AG04450 (cell line): ENCODE results near the gene FUT4. TPM values are rescaled to one million over a fixed set of nuclear protein-coding genes. Genes with fewer than 3 reads are reported as not detected.
"Not testable (repeated sequence)": the region's sequence is repeated elsewhere in the genome, so short reads cannot be mapped to it uniquely, and the experiment has no call there.

Experiments
- CTCF ChIA-PET: fragments of 300-600, 350-600 bp; formaldehyde crosslinking; extraction: SDS; loops from one replicate; lab custom pipeline; 2022; ENCODE audit warnings: antibody characterized with exemption, inconsistent platforms; lab: Charles Lee
- POLR2A ChIA-PET: fragments of 350-600 bp; formaldehyde crosslinking; extraction: SDS; loops from one replicate; lab custom pipeline; 2021; ENCODE audit warnings: antibody characterized with exemption, inconsistent platforms; lab: Yijun Ruan, JAX
- DNase-seq: peaks from one replicate; pipeline ENCODE4 v3.0.0-alpha.2; 2011; ENCODE audit warnings: low read depth, low spot score
- H3K27ac ChIP-seq: one replicate; pipeline ENCODE4 v1.5.1; 2012; ENCODE audit warnings: low read depth, low read length, control low read depth
- H3K27me3 ChIP-seq: one replicate; pipeline ENCODE4 v1.6.0; 2012; ENCODE audit warnings: low read length; ENCODE audit not compliant: control insufficient read depth, insufficient read depth
- H3K4me3 ChIP-seq: 2 replicates; pipeline ENCODE4 v1.5.1; 2011; ENCODE audit warnings: mild to moderate bottlenecking, low read depth, low read length, control low read depth
- H3K9me3 ChIP-seq: 2 replicates; pipeline ENCODE4 v1.5.1; 2012; ENCODE audit warnings: low read length; ENCODE audit not compliant: control insufficient read depth, insufficient read depth
- CTCF ChIP-seq: IDR thresholded peaks from 2 replicates; pipeline ENCODE4 v1.5.1; 2011; ENCODE audit warnings: low read depth, low read length, control low read depth, inconsistent platforms
- polyA plus RNA-seq: library from polyadenylated mRNA; depleted of rRNA; stranded (reverse); fragments of >200 nt; gene quantifications from 2 replicates; pipeline ENCODE4 v1.2.3, GENCODE V29; 2011

FUT4 gene
- polyA plus RNA-seq, 1 experiment: 2.6 TPM

- Histone ChIP-seq H3K27me3 (no peaks in the 10 kb centered on the region), H3K27ac (no peak overlapping the region), H3K9me3 (peaks cover 4% of the 10 kb centered on the region; the same call in 1 of the 2 replicates), H3K4me3 (no peak overlapping the region)
- ChIA-PET POLR2A (no interaction called here), CTCF (interaction anchor here (0.6 kb wide), 1 partner anchor 33 kb away, joined by 5 read pairs; no protein-coding TSS in a partner anchor)
- DNase-seq: no peak
- no peak for TF ChIP-seq CTCF
These were observed 24.5 kb downstream of the FUT4 start for GRCh38 chr11:94568200-94568599.

GRCh38 chr11:94568717-94569116 is 25.0 kb downstream of the FUT4 start:
- CTCF ChIA-PET: no interaction called here
- Histone ChIP-seq H3K27ac (no peak overlapping the region), H3K9me3 (peaks cover 4% of the 10 kb centered on the region; the same call in 1 of the 2 replicates), H3K27me3 (no peaks in the 10 kb centered on the region), H3K4me3 (no peak overlapping the region)
- no peak for DNase-seq
- no peak for TF ChIP-seq CTCF
- POLR2A ChIA-PET: no interaction called here

- CTCF ChIA-PET, DNase-seq, H3K4me3 ChIP-seq, POLR2A ChIA-PET, H3K27ac ChIP-seq, H3K9me3 ChIP-seq, H3K27me3 ChIP-seq: not testable (repeated sequence)
These were observed 29.3 kb downstream of the FUT4 start for GRCh38 chr11:94572975-94573374.

- Histone ChIP-seq H3K27me3 (no peaks in the 10 kb centered on the region), H3K9me3 (no peaks in the 10 kb centered on the region), H3K27ac (peak overlapping the region; percentile 53), H3K4me3 (no peak overlapping the region)
- ChIA-PET POLR2A (no interaction called here), CTCF (interaction anchor here (1.4 kb wide), 1 partner anchor 54 kb away, joined by 5 read pairs; no protein-coding TSS in a partner anchor)
- no peak for TF ChIP-seq CTCF
- DNase-seq: peak; percentile 56
These were observed 30.7 kb downstream of the FUT4 start for GRCh38 chr11:94574193-94574961.

- CTCF ChIA-PET: no interaction called here
- Histone ChIP-seq H3K27ac (no peak overlapping the region), H3K9me3 (no peaks in the 10 kb centered on the region), H3K4me3 (no peak overlapping the region), H3K27me3 (no peaks in the 10 kb centered on the region)
- POLR2A ChIA-PET: no interaction called here
- TF ChIP-seq CTCF: no peak
- DNase-seq: no peak
These were observed 32.6 kb downstream of the FUT4 start for GRCh38 chr11:94576306-94576705.
